Neural cell (in vitro differentiated cells): ENCODE results near the gene STK40. TPM values are rescaled to one million over a fixed set of nuclear protein-coding genes. Genes with fewer than 3 reads are reported as not detected.

Experiments
- H2AFZ ChIP-seq: fragments of 200-600, 300-800 bp; sonication (generic), shearing (Covaris generic); 2 replicates; pipeline ENCODE4 v1.6.0; 2014; ENCODE audit warnings: low read depth, mild to moderate bottlenecking, antibody characterized with exemption, low read length, moderate library complexity
- H3F3A ChIP-seq: fragments of 200-600 bp; shearing (Covaris generic); 2 replicates; pipeline ENCODE4 v1.6.1; 2016; ENCODE audit warnings: mild to moderate bottlenecking, moderate library complexity, mixed read lengths, antibody characterized with exemption, low read length; ENCODE audit not compliant: insufficient read depth, poor library complexity, severe bottlenecking
- H3K27ac ChIP-seq: fragments of 200-600, 300-800 bp; sonication (generic), shearing (Covaris generic); 2 replicates; pipeline ENCODE4 v1.5.1; 2014; ENCODE audit warnings: mild to moderate bottlenecking, low read length, moderate library complexity
- H3K27me3 ChIP-seq: fragments of 300-800, 200-600 bp; sonication (generic), shearing (Covaris generic); 2 replicates; pipeline ENCODE4 v1.6.0; 2014; ENCODE audit warnings: mild to moderate bottlenecking, low read depth, low read length, moderate library complexity; ENCODE audit not compliant: insufficient read depth
- H3K36me3 ChIP-seq: fragments of 300-800, 200-600 bp; sonication (generic), shearing (Covaris generic); 2 replicates; pipeline ENCODE4 v1.5.1; 2014; ENCODE audit warnings: mild to moderate bottlenecking, antibody characterized with exemption, low read length, moderate library complexity; ENCODE audit not compliant: insufficient read depth
- H3K4me2 ChIP-seq: fragments of 300-800, 200-600 bp; sonication (generic), shearing (Covaris generic); 2 replicates; pipeline ENCODE4 v1.6.0; 2014; ENCODE audit warnings: mild to moderate bottlenecking, low read length
- H3K4me3 ChIP-seq: fragments of 300-800, 200-600 bp; sonication (generic), shearing (Covaris generic); 2 replicates; pipeline ENCODE4 v1.5.1; 2014; ENCODE audit warnings: mild to moderate bottlenecking, low read length, moderate library complexity
- H3K79me2 ChIP-seq: fragments of 200-600 bp; shearing (Covaris generic); replicated peaks from 2 replicates; pipeline ENCODE4 v1.6.0; 2014; ENCODE audit warnings: mild to moderate bottlenecking, low read length, moderate library complexity; ENCODE audit not compliant: insufficient read depth
- H3K9ac ChIP-seq: fragments of 300-800, 200-600 bp; sonication (generic), shearing (Covaris generic); 2 replicates; pipeline ENCODE4 v1.6.1; 2016; ENCODE audit warnings: mild to moderate bottlenecking, low read length, mixed read lengths
- H3K9me2 ChIP-seq: fragments of 200-600 bp; shearing (Covaris generic); 2 replicates; pipeline ENCODE4 v1.6.1; 2016; ENCODE audit warnings: mild to moderate bottlenecking, low read length, mixed read lengths; ENCODE audit not compliant: insufficient read depth
- H3K9me3 ChIP-seq: fragments of 200-600, 300-800 bp; sonication (generic), shearing (Covaris generic); 2 replicates; pipeline ENCODE4 v1.6.1; 2016; ENCODE audit warnings: mild to moderate bottlenecking, mixed run types, low read length, moderate library complexity, mixed read lengths
- H4K20me1 ChIP-seq: fragments of 200-600 bp; shearing (Covaris generic); 2 replicates; pipeline ENCODE4 v1.6.1; 2016; ENCODE audit warnings: mild to moderate bottlenecking, mixed run types; ENCODE audit not compliant: insufficient read depth
- EP300 ChIP-seq: fragments of 450-650 bp; conservative IDR thresholded peaks from 2 replicates; pipeline ENCODE4 v1.6.1; 2014; ENCODE audit warnings: antibody characterized with exemption, mild to moderate bottlenecking, moderate library complexity; ENCODE audit not compliant: poor library complexity, severe bottlenecking
- EZH2 ChIP-seq: fragments of 200-600, 300-800 bp; shearing (Covaris generic), sonication (generic); IDR thresholded peaks from 2 replicates; pipeline ENCODE4 v1.6.1; 2014; ENCODE audit warnings: antibody characterized with exemption, low read length, borderline replicate concordance, mild to moderate bottlenecking; ENCODE audit not compliant: insufficient read depth, poor library complexity, severe bottlenecking
- MXI1 ChIP-seq: fragments of 450-650 bp; conservative IDR thresholded peaks from 2 replicates; pipeline ENCODE4 v1.6.1; 2014; ENCODE audit warnings: antibody characterized with exemption, mild to moderate bottlenecking; ENCODE audit not compliant: poor library complexity, severe bottlenecking
- POLR2AphosphoS5 ChIP-seq: IDR thresholded peaks from 2 replicates; pipeline ENCODE4 v1.6.1; 2012
- RAD21 ChIP-seq: fragments of 450-650 bp; conservative IDR thresholded peaks from 2 replicates; pipeline ENCODE4 v1.6.1; 2014; ENCODE audit warnings: antibody characterized with exemption, mild to moderate bottlenecking, moderate library complexity
- REST ChIP-seq: IDR thresholded peaks from 2 replicates; pipeline ENCODE4 v1.6.1; 2012; ENCODE audit warnings: borderline replicate concordance
- SMC3 ChIP-seq: fragments of 450-650 bp; conservative IDR thresholded peaks from 2 replicates; pipeline ENCODE4 v1.6.1; 2014; ENCODE audit warnings: antibody characterized with exemption, mild to moderate bottlenecking, moderate library complexity; ENCODE audit not compliant: poor library complexity
- TAF1 ChIP-seq: IDR thresholded peaks from 2 replicates; pipeline ENCODE4 v1.6.1; 2012; ENCODE audit warnings: low read depth
- polyA plus RNA-seq: library from polyadenylated mRNA; depleted of rRNA; stranded (reverse); fragments of >200 nt; gene quantifications from 2 replicates; pipeline ENCODE4 v1.2.3, GENCODE V29; 2014
- TF ChIP-seq, protein P1 (sequence below): fragments of 450-650 bp; IDR thresholded peaks from 2 replicates; pipeline ENCODE4 v1.5.1; 2014; ENCODE audit warnings: antibody characterized with exemption, mild to moderate bottlenecking, moderate library complexity; ENCODE audit not compliant: poor library complexity, severe bottlenecking

STK40 gene
- polyA plus RNA-seq, 1 donor from 2014 or later: 8.4 TPM

- H3K4me3 ChIP-seq: no peak overlapping the region
- H3F3A ChIP-seq: no peaks in the 10 kb centered on the region
- no peak overlapping the region for H3K9ac ChIP-seq
- no peaks in the 10 kb centered on the region for H3K9me2 ChIP-seq
- peaks cover 5% of the 10 kb centered on the region for H3K36me3 ChIP-seq
- TF ChIP-seq, protein P1, sequence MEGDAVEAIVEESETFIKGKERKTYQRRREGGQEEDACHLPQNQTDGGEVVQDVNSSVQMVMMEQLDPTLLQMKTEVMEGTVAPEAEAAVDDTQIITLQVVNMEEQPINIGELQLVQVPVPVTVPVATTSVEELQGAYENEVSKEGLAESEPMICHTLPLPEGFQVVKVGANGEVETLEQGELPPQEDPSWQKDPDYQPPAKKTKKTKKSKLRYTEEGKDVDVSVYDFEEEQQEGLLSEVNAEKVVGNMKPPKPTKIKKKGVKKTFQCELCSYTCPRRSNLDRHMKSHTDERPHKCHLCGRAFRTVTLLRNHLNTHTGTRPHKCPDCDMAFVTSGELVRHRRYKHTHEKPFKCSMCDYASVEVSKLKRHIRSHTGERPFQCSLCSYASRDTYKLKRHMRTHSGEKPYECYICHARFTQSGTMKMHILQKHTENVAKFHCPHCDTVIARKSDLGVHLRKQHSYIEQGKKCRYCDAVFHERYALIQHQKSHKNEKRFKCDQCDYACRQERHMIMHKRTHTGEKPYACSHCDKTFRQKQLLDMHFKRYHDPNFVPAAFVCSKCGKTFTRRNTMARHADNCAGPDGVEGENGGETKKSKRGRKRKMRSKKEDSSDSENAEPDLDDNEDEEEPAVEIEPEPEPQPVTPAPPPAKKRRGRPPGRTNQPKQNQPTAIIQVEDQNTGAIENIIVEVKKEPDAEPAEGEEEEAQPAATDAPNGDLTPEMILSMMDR: no peak
- TF ChIP-seq SMC3 (no peak), REST (no peak), EZH2 (no peak), POLR2AphosphoS5 (no peak), MXI1 (no peak), RAD21 (no peak), EP300 (no peak), TAF1 (no peak)
- no peak overlapping the region for H3K27ac ChIP-seq
- H3K4me2 ChIP-seq: no peak overlapping the region
- H3K27me3 ChIP-seq: no peaks in the 10 kb centered on the region
- no peaks in the 10 kb centered on the region for H4K20me1 ChIP-seq
- no peaks in the 10 kb centered on the region for H3K9me3 ChIP-seq
- H3K79me2 ChIP-seq: no peaks in the 10 kb centered on the region
- H2AFZ ChIP-seq: no peak overlapping the region
Measured at GRCh38 chr1:36343651-36344394, 41.9 kb downstream of the STK40 start.

DNA sequence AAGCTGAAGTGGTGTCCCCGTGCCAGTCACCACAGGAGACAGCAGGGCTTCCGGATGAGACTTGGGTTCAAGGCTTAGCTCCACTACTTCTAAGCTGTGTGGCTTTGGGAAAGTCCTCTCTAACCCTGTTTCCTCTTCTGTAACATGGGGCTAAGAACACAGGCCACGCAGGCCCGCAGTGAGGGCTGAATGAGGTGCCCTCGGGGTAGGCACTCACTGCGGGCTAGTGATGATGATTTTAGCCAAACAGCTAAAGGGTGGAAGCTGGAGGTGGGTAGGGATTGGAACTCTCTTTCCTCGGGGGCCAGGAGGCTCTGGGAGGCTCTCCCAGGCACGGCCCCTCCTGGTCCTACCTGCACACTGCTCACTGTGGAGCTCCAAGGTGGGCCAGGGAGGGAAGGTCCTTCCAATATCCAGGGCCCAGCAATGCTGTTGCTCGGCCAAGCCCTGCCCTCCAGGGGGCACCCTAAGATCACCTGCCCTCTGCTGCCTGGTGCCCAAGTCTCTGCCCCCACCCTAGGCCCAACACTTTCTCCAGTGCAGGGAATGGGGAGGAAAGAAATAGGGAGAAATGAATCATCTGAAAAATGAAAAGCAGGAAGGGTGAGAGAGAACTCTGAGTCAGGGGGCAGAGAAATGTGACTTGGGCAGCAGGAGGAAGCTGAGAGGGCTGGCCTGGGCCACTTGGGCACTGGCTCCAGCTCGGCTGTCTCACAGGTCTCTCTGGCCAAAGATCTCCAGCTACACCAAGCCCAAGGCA is 43.1 kb downstream of the STK40 start:
- no peak overlapping the region for H3K27ac ChIP-seq
- H3K9me3 ChIP-seq: no peaks in the 10 kb centered on the region
- TF ChIP-seq POLR2AphosphoS5: no peak
- TF ChIP-seq, protein P1: no peak
- H3K27me3 ChIP-seq: no peaks in the 10 kb centered on the region
- no peaks in the 10 kb centered on the region for H3K9me2 ChIP-seq
- no peak overlapping the region for H2AFZ ChIP-seq
- no peaks in the 10 kb centered on the region for H3F3A ChIP-seq
- H3K4me2 ChIP-seq: no peak overlapping the region
- no peak overlapping the region for H3K9ac ChIP-seq
- H3K4me3 ChIP-seq: no peak overlapping the region
- H4K20me1 ChIP-seq: no peaks in the 10 kb centered on the region
- peaks cover 5% of the 10 kb centered on the region for H3K36me3 ChIP-seq
- no peaks in the 10 kb centered on the region for H3K79me2 ChIP-seq
